OCI-LY7 (cell line): ENCODE data around the gene STON2. TPM values are rescaled to one million over a fixed set of nuclear protein-coding genes. Genes with fewer than 3 reads are reported as not detected.
"Not testable (repeated sequence)": the region's sequence is repeated elsewhere in the genome, so short reads cannot be mapped to it uniquely, and the experiment has no call there.

ENCODE experiments used
- BruUV-seq: library from RNA; stranded (reverse); fragments of 400-500 nt; replicated peaks from 2 replicates; lab custom pipeline; 2021; lab: Mats Ljungman, UMichigan
- CTCF ChIA-PET: fragments of 300-600 bp; sonication (Branson Sonifier 250); formaldehyde crosslinking; loops from one replicate; lab custom pipeline; 2022; ENCODE audit warnings: antibody characterized with exemption; ENCODE audit not compliant: unreplicated experiment; lab: Charles Lee
- POLR2A ChIA-PET: fragments of 300-600 bp; sonication (Branson Sonifier 250); formaldehyde crosslinking; loops from one replicate; lab custom pipeline; 2022; ENCODE audit warnings: antibody characterized with exemption; lab: Charles Lee
- DNase-seq: peaks from one replicate; pipeline ENCODE4 v3.0.0-alpha.2; 2015; ENCODE audit warnings: low spot score
- H2AFZ ChIP-seq: fragments of 200-600 bp; sonication (generic), shearing (Covaris generic); 2 replicates; pipeline ENCODE4 v1.6.1; 2014; ENCODE audit warnings: mild to moderate bottlenecking, antibody characterized with exemption, low read length, moderate library complexity
- H3K27ac ChIP-seq: fragments of 200-600 bp; sonication (generic); 2 replicates; pipeline ENCODE4 v1.5.1; 2014; ENCODE audit warnings: mixed run types, low read depth, mild to moderate bottlenecking, moderate library complexity, low read length, inconsistent platforms; ENCODE audit not compliant: poor library complexity, severe bottlenecking
- H3K36me3 ChIP-seq: fragments of 200-600 bp; sonication (generic); 2 replicates; pipeline ENCODE4 v1.6.1; 2014; ENCODE audit warnings: mild to moderate bottlenecking, antibody characterized with exemption, low read length, moderate library complexity, mixed read lengths; ENCODE audit not compliant: insufficient read depth
- H3K4me1 ChIP-seq: fragments of 200-600 bp; sonication (generic); 2 replicates; pipeline ENCODE4 v1.5.1; 2014; ENCODE audit warnings: mild to moderate bottlenecking, low read length; ENCODE audit not compliant: insufficient read depth, poor library complexity, severe bottlenecking
- H3K4me2 ChIP-seq: fragments of 200-600 bp; sonication (generic); 2 replicates; pipeline ENCODE4 v1.6.1; 2014; ENCODE audit warnings: mild to moderate bottlenecking, low read length
- H3K4me3 ChIP-seq: fragments of 200-600 bp; sonication (generic); 2 replicates; pipeline ENCODE4 v1.5.1; 2014; ENCODE audit warnings: mild to moderate bottlenecking, low read depth, low read length; ENCODE audit not compliant: poor library complexity, severe bottlenecking
- H3K79me2 ChIP-seq: fragments of 200-600 bp; sonication (generic); 2 replicates; pipeline ENCODE4 v1.6.1; 2016; ENCODE audit warnings: low read depth, mild to moderate bottlenecking, low read length, moderate library complexity, mixed read lengths; ENCODE audit not compliant: insufficient read depth
- H3K9me2 ChIP-seq: fragments of 200-600 bp; sonication (generic); 2 replicates; pipeline ENCODE4 v1.6.1; 2016; ENCODE audit warnings: mild to moderate bottlenecking, low read length, mixed read lengths; ENCODE audit not compliant: insufficient read depth
- H3K9me3 ChIP-seq: fragments of 200-600 bp; sonication (generic); 2 replicates; pipeline ENCODE4 v1.6.1; 2014; ENCODE audit warnings: mild to moderate bottlenecking, mixed run types, low read length, mixed read lengths
- H4K20me1 ChIP-seq: fragments of 200-600 bp; sonication (generic); 2 replicates; pipeline ENCODE4 v1.6.1; 2014; ENCODE audit warnings: mild to moderate bottlenecking, antibody characterized with exemption, low read length, moderate library complexity, mixed read lengths; ENCODE audit not compliant: insufficient read depth
- CTCF ChIP-seq: fragments of 200-600 bp; sonication (generic); conservative IDR thresholded peaks from 2 replicates; pipeline ENCODE4 v1.5.1; 2014; ENCODE audit warnings: mild to moderate bottlenecking, antibody characterized with exemption, low read length, moderate library complexity, mixed read lengths
- EZH2phosphoT487 ChIP-seq: fragments of 200-600 bp; sonication (generic); IDR thresholded peaks from 2 replicates; pipeline ENCODE4 v1.6.1; 2018; ENCODE audit warnings: low read depth, borderline replicate concordance, mild to moderate bottlenecking, mixed run types, antibody characterized with exemption, low read length, moderate library complexity, mixed read lengths
- intact Hi-C: fragments of 100-400 bp; cut with micrococcal nuclease; formaldehyde crosslinking; loops from one replicate; pipeline ENCODE4 v1.10.0; 2022; ENCODE audit not compliant: unreplicated experiment
- total RNA-seq, 2 experiments: library from RNA; depleted of rRNA in 1 of 2; stranded (reverse); fragments of >200 nt in 1 of 2; shearing (Covaris generic) in 1 of 2; gene quantifications; 2 replicates each; pipeline ENCODE4 v1.2.3, GENCODE V29; 2014 to 2022

Gene STON2
- total RNA-seq, 2 experiments from 2014 or later: 0.25 TPM; not detected in 1

- intact Hi-C loops: no loop called here
- TF ChIP-seq EZH2phosphoT487 (no peak), CTCF (no peak)
- Histone ChIP-seq H3K4me2 (no peak overlapping the region), H3K36me3 (no peaks in the 10 kb centered on the region), H3K27ac (no peak overlapping the region), H3K9me2 (no peaks in the 10 kb centered on the region), H3K9me3 (0 out of 2 replicates have a peak, but pooled peaks cover 3% of the 10 kb centered on the region), H3K4me3 (no peak overlapping the region), H2AFZ (no peak overlapping the region), H3K4me1 (no peaks in the 10 kb centered on the region), H4K20me1 (no peaks in the 10 kb centered on the region), H3K79me2 (no peaks in the 10 kb centered on the region)
- CTCF ChIA-PET: no interaction called here
- POLR2A ChIA-PET: no interaction called here
- DNase-seq: no peak
- no TSS peak for BruUV-seq
Observed at GRCh38 chr14:81231540-81231939, 168.6 kb downstream of the STON2 start.

DNA sequence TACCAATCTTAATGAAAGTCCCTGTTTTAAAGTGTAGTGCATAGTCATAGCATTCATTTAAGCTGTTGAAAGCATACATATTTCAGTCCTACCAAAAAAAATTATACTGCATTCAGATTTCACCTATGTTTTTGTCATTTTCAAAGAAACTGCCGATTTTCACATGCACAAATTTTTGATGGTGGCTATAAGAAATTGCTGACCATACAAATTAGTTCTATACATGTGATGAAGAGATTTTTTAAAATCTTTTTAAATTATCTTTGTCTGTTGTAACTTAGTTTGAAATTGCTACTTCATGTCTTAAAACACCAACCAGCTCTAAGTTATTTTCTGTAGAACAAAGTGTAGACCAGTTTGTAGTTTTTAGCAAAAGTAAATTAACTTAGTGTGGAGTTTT lies 175.9 kb downstream of the STON2 start:
- no peak for TF ChIP-seq CTCF
- TF ChIP-seq EZH2phosphoT487: no peak
- CTCF ChIA-PET: interaction anchor here (0.7 kb wide), 1 partner anchor 45 kb away, joined by 3 read pairs; no protein-coding TSS in a partner anchor
- H2AFZ ChIP-seq: no peak overlapping the region
- H3K27ac ChIP-seq: no peak overlapping the region
- peaks cover 4% of the 10 kb centered on the region; the same call in 1 of the 2 replicates for H3K36me3 ChIP-seq
- 0 out of 2 replicates have a peak, but pooled peaks cover 3% of the 10 kb centered on the region for H3K9me3 ChIP-seq
- no peaks in the 10 kb centered on the region for H3K9me2 ChIP-seq
- no TSS peak for BruUV-seq
- peaks cover 11% of the 10 kb centered on the region; the same call in 1 of the 2 replicates for H3K79me2 ChIP-seq
- peaks cover 9% of the 10 kb centered on the region for H3K4me1 ChIP-seq
- H4K20me1 ChIP-seq: no peaks in the 10 kb centered on the region
- intact Hi-C loops: no loop called here
- POLR2A ChIA-PET: interaction anchor here (0.5 to 0.7 kb wide), 3 partner anchors 12 to 1929 kb away, joined by 3 to 7 read pairs (median 6); no protein-coding TSS in a partner anchor
- DNase-seq: no peak
- H3K4me2 ChIP-seq: no peak overlapping the region
- no peak overlapping the region for H3K4me3 ChIP-seq

DNA sequence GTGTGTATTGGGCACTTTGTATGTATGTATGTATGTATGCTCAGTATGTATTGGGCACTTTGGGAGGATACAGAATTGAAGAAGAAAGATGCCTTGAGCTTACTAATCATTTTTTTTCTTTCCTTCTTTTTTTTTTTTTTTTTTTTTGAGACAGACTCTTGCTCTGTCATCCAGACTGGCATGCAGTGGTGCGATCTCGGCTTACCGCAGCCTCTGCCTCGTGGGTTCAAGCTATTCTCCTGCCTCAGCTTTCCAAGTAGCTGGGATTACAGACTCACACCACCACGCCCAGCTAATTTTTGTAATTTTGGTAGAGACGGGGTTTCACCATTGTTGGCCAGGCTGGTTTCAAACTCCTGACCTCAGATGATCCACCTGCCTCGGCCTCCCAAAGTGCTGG lies 176.3 kb downstream of the STON2 start:
- H3K4me1 ChIP-seq, H2AFZ ChIP-seq, H3K9me3 ChIP-seq, H3K4me2 ChIP-seq, DNase-seq, BruUV-seq, H4K20me1 ChIP-seq, H3K4me3 ChIP-seq, H3K9me2 ChIP-seq, H3K36me3 ChIP-seq, intact Hi-C loops, H3K27ac ChIP-seq: not testable (repeated sequence)
- CTCF ChIA-PET: interaction anchor here (0.7 kb wide), 1 partner anchor 45 kb away, joined by 3 read pairs; no protein-coding TSS in a partner anchor
- peaks cover 15% of the 10 kb centered on the region for H3K79me2 ChIP-seq
- POLR2A ChIA-PET: interaction anchor here (0.5 to 0.7 kb wide), 3 partner anchors 13 to 1929 kb away, joined by 3 to 7 read pairs (median 6); no protein-coding TSS in a partner anchor
